GM13977 (cell line): Measurements from ENCODE around the gene DLEC1.
"Not testable (repeated sequence)": the region's sequence is repeated elsewhere in the genome, so short reads cannot be mapped to it uniquely, and the experiment has no call there.

Source experiments
- DNase-seq: peaks from one replicate; pipeline ENCODE4 v3.0.0; 2012; ENCODE audit warnings: low spot score
- CTCF ChIP-seq: IDR thresholded peaks from 2 replicates; pipeline ENCODE4 v1.5.1; 2012; ENCODE audit warnings: mild to moderate bottlenecking, control low read depth; ENCODE audit not compliant: insufficient read depth; ENCODE audit errors: extremely low read depth, missing control alignments
- in situ Hi-C: fragments of 300-500 bp; cut with MboI; formaldehyde crosslinking; loops from one replicate; pipeline ENCODE4 v1.12.0; 2022; ENCODE audit warnings: low sequenced_read_pairs, low pct_unique_long_range_greater_than_20kb, mixed read lengths, inconsistent platforms; ENCODE audit not compliant: unreplicated experiment

DLEC1 gene

DNA sequence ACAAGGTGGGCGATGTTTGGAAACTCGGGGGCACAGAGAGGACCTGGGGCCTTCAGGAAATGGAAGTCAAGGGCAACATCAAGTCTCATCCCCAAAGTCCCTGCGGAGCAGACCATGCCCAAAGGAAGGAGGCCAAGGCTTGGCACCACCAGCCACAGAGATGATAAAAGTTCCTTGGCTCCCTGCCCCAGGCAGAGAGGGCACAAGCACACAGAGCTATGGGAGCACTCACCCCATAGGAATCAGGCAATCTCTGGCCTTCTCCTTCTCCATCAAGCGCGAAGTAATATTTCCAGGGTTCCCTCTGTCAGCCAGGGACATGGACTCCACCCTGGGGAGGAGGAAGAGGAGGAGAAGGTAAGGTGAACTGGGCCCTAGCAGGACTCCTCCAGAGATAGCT, 90.0 kb downstream of the DLEC1 start:
- DNase-seq, result no peak
- in situ Hi-C loops, result loop anchor here (10.0 kb wide), 1 partner anchor 356 kb away; no protein-coding TSS in a partner anchor
- no peak for TF ChIP-seq CTCF

DNA sequence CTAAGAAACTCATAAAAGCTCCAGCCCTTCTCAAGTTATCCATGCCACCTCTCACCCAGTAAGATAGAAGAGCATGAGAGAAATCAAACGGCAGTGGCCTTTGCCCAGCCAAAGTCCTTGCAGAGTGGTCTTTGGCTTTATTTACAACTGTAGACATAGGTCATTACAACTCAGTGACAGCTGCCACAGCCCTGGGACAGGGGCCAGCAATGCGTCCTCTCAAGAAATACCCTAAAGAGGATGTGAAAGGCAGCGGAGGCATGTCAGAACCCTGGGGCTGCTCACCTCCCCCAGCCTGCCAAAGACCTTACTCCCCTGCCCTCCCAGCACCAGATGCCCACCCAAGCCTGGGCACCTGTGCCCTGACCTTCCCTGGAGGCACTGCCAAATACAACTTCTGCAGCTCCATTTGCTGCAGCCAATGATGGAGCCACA, 91.6 kb downstream of the DLEC1 start:
- in situ Hi-C loops, result no loop called here
- TF ChIP-seq CTCF, result no peak
- no peak for DNase-seq

GRCh38 chr3:38131621-38132369, 92.8 kb downstream of the DLEC1 start:
- DNase-seq, result no peak
- in situ Hi-C loops, result no loop called here
- peak; percentile 71 for TF ChIP-seq CTCF

DNA sequence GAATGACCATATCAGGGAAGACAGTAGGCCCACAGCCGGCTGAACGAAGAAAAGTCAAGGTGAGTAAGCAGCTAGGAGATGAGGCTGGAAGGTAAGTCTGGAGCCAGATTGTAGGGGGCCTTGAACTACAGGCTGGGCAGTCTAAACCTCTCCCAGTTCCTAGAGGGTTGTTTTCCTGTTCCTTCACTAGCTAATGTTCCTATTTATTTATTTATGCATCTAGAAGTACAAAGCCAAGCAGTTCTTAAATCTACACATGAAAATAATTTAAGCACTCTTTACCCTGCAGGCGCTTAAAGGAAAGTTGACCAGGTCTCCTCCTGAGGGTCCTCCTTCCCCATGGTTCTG, 94.2 kb downstream of the DLEC1 start:
- in situ Hi-C loops, result no loop called here
- no peak for DNase-seq
- no peak for TF ChIP-seq CTCF

DNA sequence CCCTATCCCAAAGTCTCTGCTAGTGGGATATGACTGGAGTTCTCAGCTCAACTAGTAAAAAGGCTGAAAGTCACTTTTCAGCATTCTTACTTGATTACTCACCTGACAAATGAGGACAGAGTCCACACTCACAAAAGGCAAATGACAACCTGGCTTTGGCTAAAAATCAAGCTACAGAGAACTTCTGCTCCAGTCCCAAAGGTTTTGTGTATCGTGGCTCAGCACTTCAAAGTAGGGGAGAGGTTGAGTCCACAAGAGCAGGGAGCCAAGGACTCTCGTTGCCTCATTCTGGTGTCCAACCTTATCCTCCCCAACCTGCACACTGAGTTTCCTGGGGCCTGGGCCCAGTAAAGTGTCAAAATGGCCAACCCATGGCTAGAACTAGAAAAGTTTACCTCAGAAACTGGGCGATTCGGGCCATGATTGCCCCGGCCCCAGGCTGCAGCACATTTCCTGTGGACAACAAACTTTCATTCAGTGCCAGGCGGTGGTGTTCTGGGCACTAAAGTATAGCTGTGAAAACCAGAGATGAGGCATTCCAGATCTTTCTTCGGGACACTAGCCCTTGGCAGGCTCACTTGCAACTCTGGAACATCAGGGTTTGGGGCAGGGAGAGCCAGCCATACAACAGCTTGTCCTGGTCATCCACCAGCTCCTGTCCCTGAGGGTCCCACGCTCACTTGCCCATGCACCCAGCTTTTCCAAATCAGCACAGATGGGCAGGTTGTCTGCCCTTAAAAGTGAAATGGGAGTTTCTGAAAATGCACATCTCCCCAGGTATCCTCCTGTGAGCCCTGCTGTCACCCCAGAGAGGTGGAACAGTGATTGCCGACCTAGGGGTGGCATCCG, 94.8 kb downstream of the DLEC1 start:
- no peak for TF ChIP-seq CTCF
- DNase-seq, result no peak
- in situ Hi-C loops, result no loop called here

DNA sequence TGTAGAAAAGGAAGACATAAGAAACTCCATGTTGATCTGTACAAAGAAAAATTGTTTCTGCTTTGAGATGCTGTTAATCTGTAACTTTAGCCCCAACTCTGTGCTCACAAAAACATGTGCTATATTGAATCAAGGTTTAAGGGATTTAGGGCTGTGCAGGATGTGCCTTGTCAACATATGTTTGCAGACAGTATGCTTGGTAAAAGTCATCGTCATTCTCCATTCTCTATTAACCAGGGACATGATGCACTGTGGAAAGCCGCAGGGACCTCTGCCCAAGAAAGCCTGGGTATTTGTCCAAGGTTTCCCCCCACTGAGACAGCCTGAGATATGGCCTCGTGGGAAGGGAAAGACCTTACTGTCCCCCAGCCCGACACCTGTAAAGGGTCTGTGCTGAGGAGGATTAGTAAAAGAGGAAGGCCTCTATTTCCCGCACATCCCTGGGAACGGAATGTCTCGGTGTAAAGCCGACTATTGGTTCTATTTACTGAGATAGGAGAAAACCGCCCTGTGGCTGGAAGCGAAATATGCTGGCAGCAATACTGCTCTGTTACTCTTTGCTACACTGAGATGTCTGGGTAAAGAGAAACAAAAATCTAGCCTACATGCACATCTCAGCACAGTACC, 95.6 kb downstream of the DLEC1 start:
- DNase-seq, in situ Hi-C loops: not testable (repeated sequence)

DNA sequence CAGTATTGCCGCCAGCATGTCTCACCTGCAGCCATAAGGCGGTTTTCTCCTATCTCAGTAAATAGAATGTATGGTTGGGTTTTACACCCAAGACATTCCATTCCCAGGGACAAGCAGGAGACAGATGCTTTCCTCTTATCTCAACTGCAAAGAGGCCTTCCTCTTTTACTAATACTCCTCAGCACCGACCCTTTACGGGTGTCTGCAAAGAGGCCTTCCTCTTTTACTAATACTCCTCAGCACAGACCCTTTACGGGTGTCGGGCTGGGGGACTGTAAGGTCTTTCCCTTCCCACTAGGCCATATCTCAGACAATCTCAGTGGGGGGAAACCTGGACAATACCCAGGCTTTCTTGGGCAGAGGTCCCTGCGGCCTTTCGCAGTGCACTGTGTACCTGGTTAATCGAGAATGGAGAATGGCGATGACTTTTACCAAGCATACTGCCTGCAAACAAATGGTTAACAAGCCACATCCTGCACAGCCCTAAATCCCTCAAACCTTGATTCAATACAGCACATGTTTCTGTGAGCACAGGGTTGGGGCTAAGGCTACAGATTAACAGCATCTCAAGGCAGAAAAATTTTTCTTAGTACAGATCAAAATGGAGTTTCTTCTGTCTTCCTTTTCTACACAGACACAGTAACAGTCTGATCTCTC, 96.7 kb downstream of the DLEC1 start:
- DNase-seq, in situ Hi-C loops: not testable (repeated sequence)
